MM.1S (cell line): ENCODE data around the gene NUDT14.

Experiments
- CTCF ChIP-seq: fragments of 300-600 bp; sonication (generic); IDR thresholded peaks from 2 replicates; pipeline ENCODE4 v1.5.1; 2016; ENCODE audit warnings: antibody characterized with exemption, low read length, mixed read lengths
- EZH2 ChIP-seq: fragments of 300-600 bp; sonication (generic); optimal IDR thresholded peaks from 2 replicates; pipeline ENCODE3; 2017; ENCODE audit warnings: low read depth, mild to moderate bottlenecking, antibody characterized with exemption, low read length, mixed read lengths
- EZH2phosphoT487 ChIP-seq: fragments of 300-600 bp; sonication (generic); IDR thresholded peaks from 2 replicates; pipeline ENCODE4 v1.6.1; 2018; ENCODE audit warnings: antibody characterized with exemption, low read length

- TF ChIP-seq CTCF (no peak), EZH2 (no peak), EZH2phosphoT487 (no peak)
These were observed 15.2 kb downstream of the NUDT14 start for GRCh38 chr14:105165761-105166485.
